Left renal pelvis (tissue), 4 donors: Measurements from ENCODE around the gene PFDN6. TPM values are rescaled to one million over a fixed set of nuclear protein-coding genes. Genes with fewer than 3 reads are reported as not detected.
"Not testable (repeated sequence)": the region's sequence is repeated elsewhere in the genome, so short reads cannot be mapped to it uniquely, and the experiment has no call there.

Experiments used
- DNase-seq, 4 donors: peaks; one replicate each; pipeline ENCODE4 v3.0.0-alpha.2; 2013; ENCODE audit warnings: low read depth in 4 of 4, low spot score in 3 of 4
- polyA plus RNA-seq, 4 donors: library from polyadenylated mRNA; unstranded; fragments of 120-200 nt; gene quantifications; one replicate each; pipeline ENCODE4 v1.2.1, GENCODE V29; 2013; ENCODE audit not compliant: insufficient read length in 4 of 4

Gene PFDN6
- polyA plus RNA-seq, 4 donors, result 41.9 to 78.2 (median 75.1) TPM

- DNase-seq, result no peak
These were observed 16.1 kb upstream of the PFDN6 start for GRCh38 chr6:33273129-33273923.

GRCh38 chr6:33273924-33274902 lies 15.2 kb upstream of the PFDN6 start:
- no peak for DNase-seq

GRCh38 chr6:33275795-33276580 lies 13.4 kb upstream of the PFDN6 start:
- DNase-seq, result not testable (repeated sequence)

GRCh38 chr6:33276581-33276863 lies 12.9 kb upstream of the PFDN6 start:
- DNase-seq, result no peak

GRCh38 chr6:33276864-33277662 lies 12.3 kb upstream of the PFDN6 start, which contains the start of gene B3GALT4:
Gene B3GALT4 (plus strand): TSS chr6:33277123. CDS start chr6:33277420, 297 bp downstream.
- DNase-seq, result peak in 3 of 4 donors; percentile 36 to 53 (median 48)

GRCh38 chr6:33277663-33278391 lies 11.6 kb upstream of the PFDN6 start:
- DNase-seq, result no peak

- DNase-seq, result no peak
These were observed 11.0 kb upstream of the PFDN6 start for GRCh38 chr6:33278392-33278741.

- DNase-seq, result no peak
These were observed 10.6 kb upstream of the PFDN6 start for GRCh38 chr6:33278810-33279209.

GRCh38 chr6:33279257-33279695 lies 10.1 kb upstream of the PFDN6 start:
- DNase-seq, result no peak

- peak in 1 of 4 donors; percentile 14 for DNase-seq
These were observed 9.4 kb upstream of the PFDN6 start for GRCh38 chr6:33279971-33280511.

- DNase-seq, result no peak
These were observed 8.9 kb upstream of the PFDN6 start for GRCh38 chr6:33280539-33280938.

- not testable (repeated sequence) for DNase-seq
These were observed 4.2 kb upstream of the PFDN6 start for GRCh38 chr6:33285214-33285613.

GRCh38 chr6:33286946-33287914 lies 2.2 kb upstream of the PFDN6 start:
- no peak for DNase-seq

GRCh38 chr6:33288141-33288920 lies 1.1 kb upstream of the PFDN6 start:
- no peak for DNase-seq

- no peak for DNase-seq
These were observed 449 bp downstream of the PFDN6 start for GRCh38 chr6:33289784-33290315.

- no peak for DNase-seq
These were observed 1.1 kb downstream of the PFDN6 start for GRCh38 chr6:33290459-33290858.
